OCI-LY1 (cell line): ENCODE data around the gene KIF18A.

Experiments
- EZH2 ChIP-seq: fragments of 200-600 bp; sonication (generic), shearing (Covaris generic); IDR thresholded peaks from 2 replicates; pipeline ENCODE4 v1.8.0; 2017; ENCODE audit warnings: borderline replicate concordance, mixed run types, mild to moderate bottlenecking, antibody characterized with exemption, low read length, moderate library complexity, mixed read lengths
- TF ChIP-seq, protein P1 (sequence below): fragments of 200-600 bp; sonication (generic), shearing (Covaris generic); IDR thresholded peaks from 2 replicates; pipeline ENCODE4 v1.5.1; 2017; ENCODE audit warnings: mild to moderate bottlenecking, antibody characterized with exemption, low read length, moderate library complexity, mixed read lengths

DNA sequence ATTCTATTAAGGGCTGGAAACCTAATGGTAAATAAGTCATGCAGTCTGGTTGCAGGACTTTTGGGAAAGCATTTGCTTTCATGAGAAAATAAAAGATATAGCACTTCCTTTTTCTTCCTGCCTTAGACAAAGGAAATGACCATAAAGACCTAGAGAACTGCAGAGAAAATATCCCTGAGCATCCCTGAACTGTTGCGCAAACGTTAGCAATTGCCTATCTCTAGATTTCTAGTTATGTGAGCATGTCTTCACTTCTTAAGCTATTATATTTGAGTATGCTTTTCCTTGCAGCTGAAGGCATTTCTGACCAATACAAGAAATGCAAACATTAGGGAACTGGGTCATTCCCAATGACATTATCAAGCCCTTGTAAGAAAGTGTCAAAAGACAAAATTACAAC lies 110.6 kb downstream of the KIF18A start:
- TF ChIP-seq, protein P1, sequence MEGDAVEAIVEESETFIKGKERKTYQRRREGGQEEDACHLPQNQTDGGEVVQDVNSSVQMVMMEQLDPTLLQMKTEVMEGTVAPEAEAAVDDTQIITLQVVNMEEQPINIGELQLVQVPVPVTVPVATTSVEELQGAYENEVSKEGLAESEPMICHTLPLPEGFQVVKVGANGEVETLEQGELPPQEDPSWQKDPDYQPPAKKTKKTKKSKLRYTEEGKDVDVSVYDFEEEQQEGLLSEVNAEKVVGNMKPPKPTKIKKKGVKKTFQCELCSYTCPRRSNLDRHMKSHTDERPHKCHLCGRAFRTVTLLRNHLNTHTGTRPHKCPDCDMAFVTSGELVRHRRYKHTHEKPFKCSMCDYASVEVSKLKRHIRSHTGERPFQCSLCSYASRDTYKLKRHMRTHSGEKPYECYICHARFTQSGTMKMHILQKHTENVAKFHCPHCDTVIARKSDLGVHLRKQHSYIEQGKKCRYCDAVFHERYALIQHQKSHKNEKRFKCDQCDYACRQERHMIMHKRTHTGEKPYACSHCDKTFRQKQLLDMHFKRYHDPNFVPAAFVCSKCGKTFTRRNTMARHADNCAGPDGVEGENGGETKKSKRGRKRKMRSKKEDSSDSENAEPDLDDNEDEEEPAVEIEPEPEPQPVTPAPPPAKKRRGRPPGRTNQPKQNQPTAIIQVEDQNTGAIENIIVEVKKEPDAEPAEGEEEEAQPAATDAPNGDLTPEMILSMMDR = no peak
- TF ChIP-seq EZH2 = no peak
